NCI-H510A (cell line): ENCODE data around the gene TMEM222.
A peak's percentile ranks its signal among the peaks of the same experiment; 100 is the strongest.

Experiments
- DNase-seq: peaks from one replicate; lab custom pipeline; 2025; lab: John Stamatoyannopoulos, UW

The TMEM222 gene

GRCh38 chr1:27306892-27307761 is 14.8 kb upstream of the TMEM222 start:
- DNase-seq: peak; percentile 89

- DNase-seq: peak; percentile 60
Measured at GRCh38 chr1:27307874-27308598, 13.9 kb upstream of the TMEM222 start.

DNA sequence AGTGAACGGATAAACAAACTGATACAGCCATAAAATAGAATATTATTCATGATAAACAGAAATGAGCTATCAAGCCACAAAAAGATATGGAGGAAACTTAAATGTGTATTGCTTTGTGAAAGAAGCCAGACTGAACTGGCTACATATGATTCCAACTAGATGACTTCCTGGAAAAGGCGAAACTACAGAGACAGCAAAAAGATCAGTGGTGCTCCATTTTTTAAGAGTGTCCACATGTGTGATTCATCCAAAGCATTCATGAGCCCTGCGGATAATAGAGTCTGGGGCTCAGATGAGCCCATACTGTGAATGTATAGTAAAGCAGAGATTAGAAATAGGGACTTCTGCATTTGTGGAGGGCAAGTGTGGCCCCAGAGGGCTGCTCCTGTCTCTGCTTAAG is 7.8 kb upstream of the TMEM222 start:
- DNase-seq: no peak

- DNase-seq: no peak
Measured at GRCh38 chr1:27314737-27315136, 7.2 kb upstream of the TMEM222 start.

- no peak for DNase-seq
Measured at GRCh38 chr1:27316860-27317259, 5.1 kb upstream of the TMEM222 start.

- no peak for DNase-seq
Measured at GRCh38 chr1:27318136-27318535, 3.8 kb upstream of the TMEM222 start.

- no peak for DNase-seq
Measured at GRCh38 chr1:27318596-27318995, 3.4 kb upstream of the TMEM222 start.

- no peak for DNase-seq
Measured at GRCh38 chr1:27322569-27323240, 742 bp downstream of the TMEM222 start.

GRCh38 chr1:27325286-27325685 is 3.3 kb downstream of the TMEM222 start:
- no peak for DNase-seq

DNA sequence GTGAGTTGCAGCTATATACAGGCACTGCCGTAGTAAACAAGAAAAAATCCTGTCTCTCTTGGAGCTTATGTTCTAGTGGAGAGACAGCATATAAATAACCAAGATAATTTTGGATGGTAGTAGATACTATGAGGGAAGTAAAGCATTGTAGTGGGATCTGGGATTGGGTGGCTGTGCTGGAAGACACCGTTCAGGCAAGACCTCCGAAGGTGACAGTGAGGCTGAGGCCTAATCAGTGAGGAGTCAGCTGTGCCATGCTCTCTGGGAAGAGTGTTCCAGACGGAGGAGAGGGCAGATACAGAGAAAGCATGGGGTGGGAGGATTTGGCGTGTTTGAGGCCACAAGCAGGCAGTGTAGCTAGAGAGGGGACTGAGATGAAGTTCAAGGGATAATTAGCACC is 6.0 kb downstream of the TMEM222 start:
- no peak for DNase-seq

DNA sequence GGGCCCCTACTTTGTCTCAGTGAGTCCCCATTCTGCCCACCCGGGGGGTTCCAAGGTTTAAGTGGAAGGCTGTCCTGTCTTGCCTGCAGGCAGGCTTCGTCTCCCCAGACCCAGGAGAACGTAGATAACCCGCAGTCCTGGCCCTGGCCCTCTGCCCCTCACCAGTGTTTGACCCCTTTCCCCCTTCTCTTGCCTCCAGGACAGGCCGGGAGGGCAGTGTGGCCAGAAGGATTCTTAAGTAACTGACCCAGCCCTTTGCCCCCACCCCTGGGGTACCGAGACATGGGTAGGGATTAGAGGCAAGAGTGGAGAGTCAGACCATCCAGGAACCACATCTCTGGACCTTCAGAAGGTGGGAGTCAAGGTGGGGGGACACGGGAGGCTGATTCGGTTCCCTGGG is 8.8 kb downstream of the TMEM222 start:
- no peak for DNase-seq

DNA sequence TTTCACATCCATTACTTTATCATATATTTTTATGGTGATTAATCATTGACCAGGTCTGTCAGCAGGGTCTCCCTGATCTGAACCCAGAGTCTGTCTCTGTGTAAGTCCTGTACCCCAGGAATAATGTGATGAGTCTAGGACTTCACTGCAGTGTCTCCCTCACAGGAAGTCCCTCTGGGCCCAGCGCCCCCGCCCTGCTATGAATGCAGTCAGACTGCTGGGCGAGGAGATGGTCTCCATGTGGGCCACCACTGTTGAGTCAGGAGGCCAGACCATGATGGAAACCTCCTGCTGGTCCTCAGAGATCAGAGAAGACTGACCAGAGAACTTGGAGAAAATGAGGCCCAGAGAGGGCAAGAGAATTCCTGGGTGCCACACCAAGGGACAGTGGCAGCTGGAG is 9.5 kb downstream of the TMEM222 start:
- DNase-seq: no peak

GRCh38 chr1:27331922-27332321 is 10.0 kb downstream of the TMEM222 start:
- no peak for DNase-seq

DNA sequence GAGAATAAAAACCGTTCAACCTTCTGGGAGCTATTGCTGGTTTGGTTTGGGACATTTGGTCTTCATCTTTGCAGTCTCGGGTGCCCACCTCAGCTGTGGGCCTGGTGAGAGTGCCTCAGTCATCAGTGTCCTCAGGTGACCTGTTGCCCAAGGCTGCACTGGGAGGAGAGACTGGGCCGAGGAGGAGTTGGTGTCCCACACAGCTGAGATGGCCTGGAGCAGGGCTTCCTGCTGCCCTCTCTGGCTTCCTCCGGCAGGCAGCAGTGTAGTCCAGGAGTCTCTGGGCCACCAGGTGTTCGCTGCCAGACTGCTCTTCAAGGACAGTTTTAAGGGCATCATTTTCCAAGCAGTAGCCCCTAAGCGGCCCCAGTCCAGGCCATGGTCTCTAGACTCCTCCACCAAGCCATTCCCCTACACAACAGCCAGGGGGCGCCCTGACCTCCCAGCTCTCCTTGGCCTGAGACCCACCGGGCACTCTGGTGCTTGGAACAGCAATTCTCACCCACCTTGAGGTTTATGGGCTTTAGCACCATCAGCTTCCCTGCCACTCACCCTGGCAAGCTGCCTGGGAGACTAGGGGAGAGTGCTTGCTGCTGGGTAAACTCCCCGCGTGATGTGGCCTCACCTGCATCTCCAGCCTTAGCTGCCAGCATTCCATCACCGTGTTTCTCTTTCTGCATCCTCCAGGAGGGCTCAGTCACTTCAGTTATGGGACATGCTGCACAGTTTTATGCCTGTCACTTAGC is 10.7 kb downstream of the TMEM222 start:
- no peak for DNase-seq

GRCh38 chr1:27333717-27334279 is 11.8 kb downstream of the TMEM222 start:
- no peak for DNase-seq

GRCh38 chr1:27335506-27336422 is 13.8 kb downstream of the TMEM222 start:
- DNase-seq: no peak

- no peak for DNase-seq
Measured at GRCh38 chr1:27336756-27337155, 14.8 kb downstream of the TMEM222 start.

- no peak for DNase-seq
Measured at GRCh38 chr1:27338751-27339150, 16.8 kb downstream of the TMEM222 start.

DNA sequence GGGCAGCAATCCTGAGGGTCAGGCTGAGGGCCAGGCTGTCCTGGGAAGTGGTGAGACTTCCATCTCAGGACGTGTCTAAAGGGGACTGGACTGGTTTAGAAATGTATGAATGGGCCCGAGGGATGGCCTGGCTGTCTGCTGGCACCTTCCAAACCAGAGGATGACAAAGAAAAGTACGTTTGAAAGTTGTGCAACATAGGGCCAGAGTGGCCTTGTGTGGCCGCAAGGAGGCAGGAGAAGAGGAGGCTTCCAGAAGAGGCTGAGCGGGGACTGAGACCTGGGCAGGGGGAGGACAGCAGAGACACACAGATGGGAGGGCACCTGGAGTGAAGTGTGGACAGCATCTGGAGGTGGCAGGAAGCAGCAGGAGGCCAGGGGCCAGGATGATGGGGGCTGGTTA is 17.2 kb downstream of the TMEM222 start:
- no peak for DNase-seq

DNA sequence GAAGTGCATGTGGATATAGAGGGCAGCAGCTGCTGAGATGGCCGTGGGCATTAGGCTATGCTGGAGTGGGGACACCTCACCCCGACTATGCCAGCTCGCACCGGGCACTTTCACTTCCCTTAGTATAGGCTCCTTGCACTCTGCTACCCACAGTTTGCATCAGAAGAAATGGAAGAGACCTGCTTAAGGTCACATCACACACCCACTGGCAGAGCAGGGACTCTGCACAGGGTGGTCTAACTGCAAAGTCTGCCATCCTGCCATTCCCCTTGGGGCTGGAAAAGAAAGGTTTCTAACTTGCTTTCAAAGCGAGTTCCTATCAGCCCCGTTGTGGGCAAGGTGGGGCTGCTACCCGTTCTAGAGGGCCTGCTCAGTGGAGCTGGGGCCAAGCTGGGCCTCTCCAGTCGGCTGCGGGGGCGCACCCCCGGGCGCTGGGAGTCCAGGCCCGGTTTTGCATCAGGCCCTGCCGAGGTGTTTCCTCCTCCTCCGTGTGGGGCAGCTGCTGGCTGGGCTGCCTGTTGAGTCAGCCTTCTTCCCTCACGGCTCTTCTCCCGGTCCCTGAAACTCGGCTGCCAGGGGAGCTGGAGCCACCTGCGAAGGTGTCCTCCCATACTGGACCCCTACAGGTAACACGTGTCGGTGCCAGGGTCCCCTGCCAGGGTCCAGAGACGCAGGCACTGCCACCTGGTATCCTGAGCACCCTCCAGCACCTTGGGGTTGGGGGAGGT is 19.7 kb downstream of the TMEM222 start, which contains the start of gene SYTL1:
SYTL1 (plus strand) TSS at position 498 of the 728 bp plus-strand sequence. CDS start 3,313 bp downstream, outside the sequence.
- peak; percentile 79 for DNase-seq
